Peyer's patch (tissue), 4 donors: Measurements from ENCODE around the gene LRRTM1.

ENCODE experiments used
- CTCF ChIP-seq, 6 experiments: fragments of 450-650 bp in 4 of 6; fragments of 200-600 bp in 2 of 6; sonication (generic) in 1 of 6; IDR thresholded peaks; one replicate each; pipeline ENCODE4 v1.5.1; 2017 to 2019; ENCODE audit warnings: antibody characterized with exemption in 6 of 6, mild to moderate bottlenecking in 3 of 6, moderate library complexity in 1 of 6
- POLR2A ChIP-seq, 2 donors: fragments of 450-650 bp; IDR thresholded peaks; one replicate each; pipeline ENCODE4 v1.5.1; 2017; ENCODE audit warnings: antibody characterized with exemption in 2 of 2, mild to moderate bottlenecking in 2 of 2, moderate library complexity in 2 of 2

DNA sequence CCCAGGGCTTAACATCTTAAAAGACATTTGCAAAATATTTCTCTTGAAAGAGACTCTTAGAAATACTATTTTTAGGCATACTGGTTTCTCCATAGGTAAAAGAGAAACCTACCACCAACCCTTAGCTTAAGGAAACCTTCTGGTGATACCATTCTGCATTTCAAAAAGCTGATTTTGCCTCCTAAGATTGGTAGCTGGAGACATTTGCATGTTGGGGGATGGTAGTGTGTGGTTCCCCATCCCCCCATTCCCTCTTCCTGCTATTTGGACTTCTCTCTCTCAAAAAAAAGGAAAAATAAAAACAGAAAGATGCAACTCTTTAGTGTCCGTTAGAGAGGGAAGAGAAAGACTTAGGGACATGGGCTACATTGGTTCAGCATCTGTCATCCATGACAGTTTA lies 4.2 kb downstream of the LRRTM1 start:
- TF ChIP-seq CTCF (IDR thresholded peaks at IDR 0.05) (no peak), POLR2A (IDR thresholded peaks at IDR 0.05) (no peak)
